Stimulated activated CD4-positive, alpha-beta T cell treated with anti-CD3 and anti-CD28 coated beads, Interleukin-1b, Interleukin-23, amount 100 ng/mL, for 4 hours (primary cell): Measurements from ENCODE around the gene NAPG.
"Not testable (repeated sequence)": the region's sequence is repeated elsewhere in the genome, so short reads cannot be mapped to it uniquely, and the experiment has no call there.

Experiments
- DNase-seq, 2 donors: peaks; one replicate each; pipeline ENCODE4 v3.0.0-alpha.2; 2020; ENCODE audit warnings: low read depth in 2 of 2

The NAPG gene

GRCh38 chr18:10546557-10547300, 20.9 kb downstream of the NAPG start:
- no peak for DNase-seq

GRCh38 chr18:10552226-10552625, 26.4 kb downstream of the NAPG start:
- no peak for DNase-seq

- not testable (repeated sequence) for DNase-seq
These were observed 30.4 kb downstream of the NAPG start for GRCh38 chr18:10556251-10556650.

- no peak for DNase-seq
These were observed 31.4 kb downstream of the NAPG start for GRCh38 chr18:10557085-10557677.

GRCh38 chr18:10558243-10558966, 32.6 kb downstream of the NAPG start:
- no peak for DNase-seq

GRCh38 chr18:10558967-10559298, 33.1 kb downstream of the NAPG start:
- DNase-seq, result no peak

- DNase-seq, result peak in 1 of 2 donors; percentile 10
These were observed 34.0 kb downstream of the NAPG start for GRCh38 chr18:10559553-10560451.

GRCh38 chr18:10560452-10561045, 34.7 kb downstream of the NAPG start:
- DNase-seq, result peak; percentile 36 to 38

GRCh38 chr18:10562773-10563160, 36.9 kb downstream of the NAPG start:
- no peak for DNase-seq

- no peak for DNase-seq
These were observed 38.1 kb downstream of the NAPG start for GRCh38 chr18:10563886-10564285.

- no peak for DNase-seq
These were observed 39.3 kb downstream of the NAPG start for GRCh38 chr18:10564975-10565773.

- DNase-seq, result no peak
These were observed 40.0 kb downstream of the NAPG start for GRCh38 chr18:10565835-10566234.

GRCh38 chr18:10566390-10566789, 40.6 kb downstream of the NAPG start:
- no peak for DNase-seq

GRCh38 chr18:10569941-10570340, 44.1 kb downstream of the NAPG start:
- not testable (repeated sequence) for DNase-seq

- DNase-seq, result no peak
These were observed 44.8 kb downstream of the NAPG start for GRCh38 chr18:10570622-10571021.

- DNase-seq, result no peak
These were observed 45.7 kb downstream of the NAPG start for GRCh38 chr18:10571537-10571936.

- DNase-seq, result not testable (repeated sequence)
These were observed 47.4 kb downstream of the NAPG start for GRCh38 chr18:10573261-10573660.

GRCh38 chr18:10574412-10574811, 48.6 kb downstream of the NAPG start:
- not testable (repeated sequence) for DNase-seq

GRCh38 chr18:10577842-10578572, 52.2 kb downstream of the NAPG start:
- not testable (repeated sequence) for DNase-seq

- DNase-seq, result not testable (repeated sequence)
These were observed 52.7 kb downstream of the NAPG start for GRCh38 chr18:10578573-10578899.
